Endothelial cell of umbilical vein (primary cell): Measurements from ENCODE around the gene LARP7. TPM values are rescaled to one million over a fixed set of nuclear protein-coding genes. Genes with fewer than 3 reads are reported as not detected.
"Not testable (repeated sequence)": the region's sequence is repeated elsewhere in the genome, so short reads cannot be mapped to it uniquely, and the experiment has no call there.

Experiments used
- BruUV-seq: library from RNA; stranded (reverse); fragments of 400-500 nt; replicated peaks from 2 replicates; lab custom pipeline; 2021; lab: Mats Ljungman, UMichigan
- CTCF ChIA-PET: fragments of 300-600, 350-600 bp; sonication (Branson Sonifier 250); formaldehyde crosslinking; loops from one replicate; lab custom pipeline; 2021; ENCODE audit warnings: antibody characterized with exemption, inconsistent platforms; lab: Charles Lee
- POLR2A ChIA-PET: fragments of 300-600, 350-600 bp; sonication (Branson Sonifier 250); formaldehyde crosslinking; loops from one replicate; lab custom pipeline; 2021; ENCODE audit warnings: antibody characterized with exemption, inconsistent platforms; lab: Charles Lee
- DNase-seq: peaks from one replicate; pipeline ENCODE4 v3.0.0-alpha.2; 2011; ENCODE audit warnings: low read depth, low spot score
- FAIRE-seq: peaks from 2 replicates; lab custom pipeline; 2011; peaks lifted over from hg19 to GRCh38; lab: Jason Lieb, UNC
- H2AFZ ChIP-seq: 2 replicates; pipeline ENCODE4 v1.6.0; 2012; ENCODE audit warnings: low read depth, low read length, control low read depth, inconsistent platforms
- H3K27ac ChIP-seq: 2 replicates; pipeline ENCODE4 v1.5.1; 2011; ENCODE audit warnings: low read depth, mild to moderate bottlenecking, control low read depth, low read length, moderate library complexity; ENCODE audit not compliant: insufficient read depth
- H3K27me3 ChIP-seq, 2 experiments: 2 replicates each; pipeline versions ENCODE4 v1.6.0 to v1.6.1; 2011; ENCODE audit warnings: low read length in 2 of 2, mixed read lengths in 1 of 2; ENCODE audit not compliant: control insufficient read depth in 2 of 2, insufficient read depth in 2 of 2
- H3K36me3 ChIP-seq, 2 experiments: 2 replicates in 1 of 2; 3 replicates in 1 of 2; pipeline ENCODE4 v1.5.1; 2011; ENCODE audit warnings: low read length in 2 of 2, mild to moderate bottlenecking in 1 of 2, moderate library complexity in 1 of 2; ENCODE audit not compliant: control insufficient read depth in 2 of 2, insufficient read depth in 2 of 2; ENCODE audit errors: extremely low read depth in 1 of 2
- H3K4me1 ChIP-seq: 3 replicates; pipeline ENCODE4 v1.5.1; 2011; ENCODE audit warnings: mild to moderate bottlenecking, low read length; ENCODE audit not compliant: control insufficient read depth, insufficient read depth; ENCODE audit errors: extremely low read depth
- H3K4me2 ChIP-seq: 2 replicates; pipeline ENCODE4 v1.6.1; 2011; ENCODE audit warnings: low read length, control low read depth, mixed read lengths; ENCODE audit not compliant: insufficient read depth
- H3K4me3 ChIP-seq, 3 experiments: fragments of 200-600 bp in 1 of 3; sonication (generic), shearing (Covaris generic) in 1 of 3; replicated peaks in 1 of 3; 2 replicates each; pipeline ENCODE4 v1.5.1; 2011 to 2016; ENCODE audit warnings: control low read depth in 3 of 3, low read length in 3 of 3, mild to moderate bottlenecking in 2 of 3, inconsistent platforms in 1 of 3, low read depth in 1 of 3, moderate library complexity in 1 of 3; ENCODE audit not compliant: insufficient read depth in 1 of 3
- H3K79me2 ChIP-seq: 2 replicates; pipeline ENCODE4 v1.6.0; 2012; ENCODE audit warnings: low read length, inconsistent platforms; ENCODE audit not compliant: control insufficient read depth, insufficient read depth
- H3K9ac ChIP-seq: replicated peaks from 2 replicates; pipeline ENCODE3; 2011; ENCODE audit warnings: low read length, control low read depth; ENCODE audit not compliant: insufficient read depth; ENCODE audit errors: extremely low read depth
- H3K9me1 ChIP-seq: replicated peaks from 3 replicates; pipeline ENCODE4 v1.6.0; 2011; ENCODE audit warnings: mild to moderate bottlenecking, low read length; ENCODE audit not compliant: control insufficient read depth, insufficient read depth; ENCODE audit errors: extremely low read depth
- H3K9me3 ChIP-seq: replicated peaks from 2 replicates; pipeline ENCODE4 v1.5.1; 2012; ENCODE audit warnings: low read length, inconsistent platforms; ENCODE audit not compliant: control insufficient read depth, insufficient read depth
- H4K20me1 ChIP-seq: replicated peaks from 2 replicates; pipeline ENCODE3; 2011; ENCODE audit warnings: mild to moderate bottlenecking, low read length; ENCODE audit not compliant: control insufficient read depth, insufficient read depth; ENCODE audit errors: extremely low read depth
- CTCF ChIP-seq, 2 donors: IDR thresholded peaks; 1 replicate in 1 of 2; 2 replicates in 1 of 2; pipeline ENCODE4 v1.5.1; 2011; ENCODE audit warnings: low read length in 2 of 2, mild to moderate bottlenecking in 2 of 2, moderate library complexity in 2 of 2, control low read depth in 1 of 2, inconsistent platforms in 1 of 2, low read depth in 1 of 2; ENCODE audit not compliant: insufficient read depth in 1 of 2; ENCODE audit errors: extremely low read depth in 1 of 2
- EZH2 ChIP-seq: IDR thresholded peaks from 2 replicates; pipeline ENCODE4 v1.6.1; 2012; ENCODE audit warnings: borderline replicate concordance, low read depth, mild to moderate bottlenecking, moderate library complexity, low read length, inconsistent platforms; ENCODE audit not compliant: severe bottlenecking
- FOS ChIP-seq: IDR thresholded peaks from 2 replicates; pipeline ENCODE4 v1.6.1; 2011; ENCODE audit warnings: mild to moderate bottlenecking, low read length, moderate library complexity, borderline replicate concordance; ENCODE audit not compliant: insufficient read depth
- GATA2 ChIP-seq: IDR thresholded peaks from 2 replicates; pipeline ENCODE4 v1.7.0; 2011; ENCODE audit warnings: low read depth, mild to moderate bottlenecking, moderate library complexity, mixed read lengths, low read length; ENCODE audit not compliant: insufficient read length, insufficient read depth
- JUN ChIP-seq: IDR thresholded peaks from 2 replicates; pipeline ENCODE4 v1.6.1; 2011; ENCODE audit warnings: borderline replicate concordance, low read depth; ENCODE audit not compliant: insufficient read length, insufficient read depth
- MYC ChIP-seq: IDR thresholded peaks from one replicate; pipeline ENCODE4 v1.6.1; 2011; ENCODE audit warnings: mild to moderate bottlenecking, low read depth, low read length
- POLR2A ChIP-seq: IDR thresholded peaks from 2 replicates; pipeline ENCODE4 v1.6.1; 2012; ENCODE audit warnings: low read depth, mild to moderate bottlenecking, control low read depth, low read length
- POLR2AphosphoS5 ChIP-seq: IDR thresholded peaks from 2 replicates; pipeline ENCODE4 v1.6.1; 2012; ENCODE audit warnings: low read depth, mild to moderate bottlenecking, control low read depth, low read length, moderate library complexity; ENCODE audit not compliant: insufficient read depth
- dilution Hi-C: fragments of 300-500 bp; cut with MboI; formaldehyde crosslinking; loops from one replicate; pipeline ENCODE4 v1.15.0; 2019; ENCODE audit warnings: low sequenced_read_pairs; ENCODE audit not compliant: extremely low pct_ligation_motif_present
- intact Hi-C: fragments of 100-400 bp; cut with micrococcal nuclease; formaldehyde crosslinking; loops from one replicate; pipeline ENCODE4 v1.10.0; 2022
- polyA plus RNA-seq, 4 experiments: library from polyadenylated mRNA; depleted of rRNA in 3 of 4; stranded (reverse) in 3 of 4; unstranded in 1 of 4; fragments of >200 nt; gene quantifications; 2 replicates each; pipeline versions ENCODE4 v1.2.1 to v1.2.3, GENCODE V29; 2011 to 2012; ENCODE audit warnings: missing spikeins in 1 of 4
- total RNA-seq: library from RNA; stranded (reverse); gene quantifications from 2 replicates; pipeline ENCODE4 v1.2.3, GENCODE V29; 2021
- TF ChIP-seq, protein P1 (sequence below): IDR thresholded peaks from 2 replicates; pipeline ENCODE4 v1.6.1; 2011; ENCODE audit not compliant: insufficient read depth, insufficient read length

Gene LARP7
- total and polyA plus RNA-seq, 2 donors (not counting 3 experiments of a cell fraction or from before 2014, with no cell fraction given), result 6.9 to 35.1 TPM

DNA sequence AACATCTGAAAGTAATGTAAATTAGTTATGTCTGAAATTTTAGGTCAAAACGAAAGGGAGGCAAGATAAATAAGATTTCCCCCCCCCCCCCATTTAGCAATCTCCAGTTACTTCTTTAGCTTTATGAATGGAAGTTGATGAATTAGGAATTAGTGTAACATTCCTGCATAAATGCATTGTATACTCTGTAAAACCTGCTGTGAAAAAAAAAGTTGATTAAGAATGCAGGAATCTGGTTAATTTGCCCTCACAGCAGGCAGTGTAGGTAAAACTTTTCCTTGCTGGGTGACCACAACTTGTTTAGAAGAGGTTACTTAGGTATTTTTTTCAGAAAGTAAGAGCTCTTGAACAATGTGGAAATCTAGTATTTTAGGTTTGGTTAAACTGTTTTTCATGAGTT is 15.3 kb downstream of the LARP7 start:
- Histone ChIP-seq H2AFZ (no peak overlapping the region), H3K79me2 (no peaks in the 10 kb centered on the region), H3K27ac (no peak overlapping the region), H3K9ac (no peak overlapping the region), H3K9me3 (no peaks in the 10 kb centered on the region), H3K4me2 (no peak overlapping the region), H4K20me1 (no peaks in the 10 kb centered on the region), H3K9me1 (no peaks in the 10 kb centered on the region), H3K4me1 (no peaks in the 10 kb centered on the region), H3K4me3 (no peak overlapping the region), H3K27me3 (no peaks in the 10 kb centered on the region), H3K36me3 (peaks cover 8 to 13% of the 10 kb centered on the region in 2 experiments)
- POLR2A ChIA-PET, result interaction anchor here (0.7 kb wide), 1 partner anchor 607 kb away, joined by 4 read pairs; no protein-coding TSS in a partner anchor
- CTCF ChIA-PET, result no interaction called here
- dilution Hi-C loops, result no loop called here
- no peak for DNase-seq
- intact Hi-C loops, result no loop called here
- FAIRE-seq, result no peak
- no peak for TF ChIP-seq POLR2AphosphoS5
- BruUV-seq, result no TSS peak

- no peak for DNase-seq
- dilution Hi-C loops (no loop called here), intact Hi-C loops (no loop called here)
- Histone ChIP-seq H3K4me2 (no peak overlapping the region), H3K4me3 (no peak overlapping the region), H3K9ac (no peak overlapping the region), H4K20me1 (no peaks in the 10 kb centered on the region), H3K9me3 (no peaks in the 10 kb centered on the region), H2AFZ (no peak overlapping the region), H3K27me3 (no peaks in the 10 kb centered on the region), H3K4me1 (no peaks in the 10 kb centered on the region), H3K9me1 (no peaks in the 10 kb centered on the region), H3K36me3 (peaks cover 5 to 12% of the 10 kb centered on the region in 2 experiments), H3K27ac (no peak overlapping the region), H3K79me2 (no peaks in the 10 kb centered on the region)
- TF ChIP-seq, protein P1, sequence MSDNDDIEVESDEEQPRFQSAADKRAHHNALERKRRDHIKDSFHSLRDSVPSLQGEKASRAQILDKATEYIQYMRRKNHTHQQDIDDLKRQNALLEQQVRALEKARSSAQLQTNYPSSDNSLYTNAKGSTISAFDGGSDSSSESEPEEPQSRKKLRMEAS, result no peak
- no peak for TF ChIP-seq CTCF (IDR thresholded peaks at IDR 0.05; ENCODE audit: extremely low read depth in 1 of 2, insufficient read depth in 1 of 2, low read depth in 1 of 2, low read length in 2 of 2)
- TF ChIP-seq FOS, result no peak
- TF ChIP-seq POLR2AphosphoS5, result no peak
- no peak for TF ChIP-seq JUN
- no peak for TF ChIP-seq GATA2
- TF ChIP-seq POLR2A, result no peak
- TF ChIP-seq MYC, result no peak
- no peak for TF ChIP-seq EZH2
- BruUV-seq, result no TSS peak
- ChIA-PET CTCF (interaction anchor here (1.5 to 1.6 kb wide), 2 partner anchors 11 to 51 kb away, joined by 5 read pairs; no protein-coding TSS in a partner anchor), POLR2A (no interaction called here)
- FAIRE-seq, result no peak
Observed at GRCh38 chr4:112655270-112655669, 18.3 kb downstream of the LARP7 start.

DNA sequence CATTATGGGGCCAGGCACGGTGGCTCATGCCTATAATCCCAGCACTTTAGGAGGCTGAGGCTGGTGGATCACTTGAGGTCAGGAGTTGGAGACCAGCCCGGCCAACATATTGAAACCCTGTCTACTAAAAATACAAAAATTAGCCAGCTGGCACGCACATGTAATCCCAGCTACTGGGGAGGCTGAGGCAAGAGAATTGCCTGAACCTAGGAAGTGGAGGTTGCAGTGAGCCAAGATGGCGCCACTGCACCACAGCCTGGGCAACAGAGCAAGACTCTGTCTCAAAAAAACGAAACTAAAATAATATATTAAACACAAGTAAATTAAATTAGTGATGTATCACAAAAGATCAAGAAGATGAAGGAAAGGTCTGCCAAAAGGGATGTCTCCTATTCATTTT is 19.2 kb downstream of the LARP7 start:
- H3K4me1 ChIP-seq, FAIRE-seq, intact Hi-C loops, POLR2A ChIA-PET, DNase-seq, H3K9me1 ChIP-seq, H3K4me2 ChIP-seq, H2AFZ ChIP-seq, H3K4me3 ChIP-seq, dilution Hi-C loops, H3K27ac ChIP-seq, H3K79me2 ChIP-seq, H3K9me3 ChIP-seq, H4K20me1 ChIP-seq, H3K9ac ChIP-seq, H3K27me3 ChIP-seq, CTCF ChIA-PET, BruUV-seq: not testable (repeated sequence)
- H3K36me3 ChIP-seq, result peaks cover 5 to 12% of the 10 kb centered on the region in 2 experiments
